SJSA1 (cell line): Measurements from ENCODE around the gene IRF9. TPM values are rescaled to one million over a fixed set of nuclear protein-coding genes. Genes with fewer than 3 reads are reported as not detected.
A peak's percentile ranks its signal among the peaks of the same experiment; 100 is the strongest.

Source experiments
- DNase-seq, 2 experiments: peaks; one replicate each; pipeline ENCODE4 v3.0.0-alpha.2; 2015 to 2020; ENCODE audit warnings: low spot score in 2 of 2, low read depth in 1 of 2
- H3K27ac ChIP-seq: fragments of 250-450 bp; sonication (Bioruptor Pico); 2 replicates; pipeline ENCODE4 v1.5.1; 2020; ENCODE audit warnings: mild to moderate bottlenecking, moderate library complexity
- H3K27me3 ChIP-seq: fragments of 250-450 bp; sonication (Bioruptor Pico); replicated peaks from 2 replicates; pipeline ENCODE4 v1.5.1; 2020; ENCODE audit warnings: mild to moderate bottlenecking, moderate library complexity
- H3K36me3 ChIP-seq: fragments of 250-450 bp; sonication (Bioruptor Pico); 2 replicates; pipeline ENCODE4 v1.5.1; 2020; ENCODE audit warnings: mild to moderate bottlenecking
- H3K4me1 ChIP-seq: fragments of 250-450 bp; sonication (Bioruptor Pico); replicated peaks from 2 replicates; pipeline ENCODE4 v1.6.1; 2021; ENCODE audit warnings: mild to moderate bottlenecking
- H3K4me3 ChIP-seq: fragments of 250-450 bp; sonication (Bioruptor Pico); 2 replicates; pipeline ENCODE4 v1.5.1; 2020; ENCODE audit warnings: mild to moderate bottlenecking
- H3K9me3 ChIP-seq: fragments of 250-450 bp; sonication (Bioruptor Pico); replicated peaks from 2 replicates; pipeline ENCODE4 v1.5.1; 2020; ENCODE audit warnings: mild to moderate bottlenecking
- total RNA-seq: library from RNA; depleted of rRNA; stranded (reverse); fragments of >200 nt; shearing (Covaris generic); gene quantifications from 2 replicates; pipeline ENCODE4 v1.2.3, GENCODE V29; 2014

Gene IRF9
- total RNA-seq, 1 experiment from 2014 or later: 24.3 TPM

- H3K4me3 ChIP-seq: no peak overlapping the region
- H3K4me1 ChIP-seq: no peaks in the 10 kb centered on the region
- H3K36me3 ChIP-seq: peaks cover 43% of the 10 kb centered on the region
- no peak overlapping the region for H3K27ac ChIP-seq
- H3K27me3 ChIP-seq: no peaks in the 10 kb centered on the region
- no peaks in the 10 kb centered on the region for H3K9me3 ChIP-seq
- DNase-seq: no peak
Observed at GRCh38 chr14:24167469-24168114, 6.5 kb downstream of the IRF9 start.

GRCh38 chr14:24171422-24172260 is 10.6 kb downstream of the IRF9 start, which contains the start of gene REC8:
REC8 (plus strand) TSS chr14:24172080; CDS start chr14:24172553, 473 bp downstream.
- H3K27ac ChIP-seq: no peak within 1 kb of the TSS
- no peak for DNase-seq
- no peaks in the 10 kb centered on the region for H3K9me3 ChIP-seq
- no peaks in the 10 kb centered on the region for H3K4me1 ChIP-seq
- H3K27me3 ChIP-seq: no peaks in the 10 kb centered on the region
- peaks cover 10% of the 10 kb centered on the region for H3K36me3 ChIP-seq
- no peak within 1 kb of the TSS for H3K4me3 ChIP-seq

DNA sequence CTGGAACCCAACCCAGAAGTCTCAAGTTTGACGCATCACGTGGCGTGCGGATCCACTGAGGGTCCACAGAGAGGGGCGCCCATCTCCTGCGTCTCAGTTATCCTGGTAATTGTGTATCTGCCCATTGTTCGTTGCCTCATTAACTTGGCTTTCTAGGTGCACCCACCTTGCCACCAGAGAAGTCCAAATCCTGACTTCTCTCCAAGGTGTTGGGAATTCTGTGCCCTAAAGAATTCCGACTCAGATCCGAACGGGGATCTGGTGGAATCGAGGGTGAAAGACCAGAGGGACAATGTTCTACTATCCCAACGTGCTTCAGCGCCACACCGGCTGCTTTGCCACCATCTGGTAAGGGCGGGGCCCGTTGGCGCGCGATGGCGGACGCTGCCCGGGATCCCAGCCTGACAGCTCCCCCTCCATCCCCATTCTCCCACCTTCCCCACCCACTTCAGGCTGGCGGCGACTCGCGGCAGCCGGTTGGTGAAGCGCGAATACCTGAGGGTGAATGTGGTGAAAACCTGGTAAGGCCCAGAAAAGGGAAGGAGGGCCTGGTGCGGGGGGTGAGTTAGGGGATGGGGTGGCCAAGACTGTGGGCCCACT is 11.3 kb downstream of the IRF9 start:
- H3K4me3 ChIP-seq: no peak overlapping the region
- H3K36me3 ChIP-seq: peaks cover 11% of the 10 kb centered on the region
- no peak overlapping the region for H3K27ac ChIP-seq
- no peaks in the 10 kb centered on the region for H3K27me3 ChIP-seq
- no peak for DNase-seq
- H3K9me3 ChIP-seq: no peaks in the 10 kb centered on the region
- H3K4me1 ChIP-seq: no peaks in the 10 kb centered on the region

- H3K36me3 ChIP-seq: peaks cover 10% of the 10 kb centered on the region
- no peaks in the 10 kb centered on the region for H3K9me3 ChIP-seq
- no peaks in the 10 kb centered on the region for H3K27me3 ChIP-seq
- DNase-seq: no peak
- H3K4me1 ChIP-seq: no peaks in the 10 kb centered on the region
- no peak overlapping the region for H3K27ac ChIP-seq
- H3K4me3 ChIP-seq: no peak overlapping the region
Observed at GRCh38 chr14:24172871-24173281, 11.8 kb downstream of the IRF9 start.

DNA sequence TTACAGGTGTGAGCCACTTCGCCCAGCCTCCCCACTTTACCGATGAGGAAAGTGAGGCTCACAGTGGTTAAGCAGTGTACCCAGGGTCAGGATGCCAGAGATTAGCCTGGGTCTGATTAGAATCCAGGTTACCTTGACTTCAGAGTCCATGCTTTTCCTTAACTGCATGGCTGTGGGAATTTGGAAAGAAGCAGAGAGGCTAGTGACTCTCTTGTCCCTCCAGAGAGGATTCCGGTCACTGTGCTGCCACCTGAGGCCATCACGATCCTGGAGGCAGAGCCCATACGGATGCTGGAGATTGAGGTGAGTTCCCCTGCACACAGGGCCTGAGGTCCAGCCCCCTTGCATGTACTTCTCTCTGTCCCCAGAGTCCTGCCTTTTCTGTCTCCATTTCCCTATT is 15.5 kb downstream of the IRF9 start:
- H3K36me3 ChIP-seq: peaks cover 41% of the 10 kb centered on the region
- DNase-seq: no peak
- H3K9me3 ChIP-seq: no peaks in the 10 kb centered on the region
- H3K4me1 ChIP-seq: peaks cover 9% of the 10 kb centered on the region
- no peak overlapping the region for H3K27ac ChIP-seq
- H3K27me3 ChIP-seq: no peaks in the 10 kb centered on the region
- no peak overlapping the region for H3K4me3 ChIP-seq

DNA sequence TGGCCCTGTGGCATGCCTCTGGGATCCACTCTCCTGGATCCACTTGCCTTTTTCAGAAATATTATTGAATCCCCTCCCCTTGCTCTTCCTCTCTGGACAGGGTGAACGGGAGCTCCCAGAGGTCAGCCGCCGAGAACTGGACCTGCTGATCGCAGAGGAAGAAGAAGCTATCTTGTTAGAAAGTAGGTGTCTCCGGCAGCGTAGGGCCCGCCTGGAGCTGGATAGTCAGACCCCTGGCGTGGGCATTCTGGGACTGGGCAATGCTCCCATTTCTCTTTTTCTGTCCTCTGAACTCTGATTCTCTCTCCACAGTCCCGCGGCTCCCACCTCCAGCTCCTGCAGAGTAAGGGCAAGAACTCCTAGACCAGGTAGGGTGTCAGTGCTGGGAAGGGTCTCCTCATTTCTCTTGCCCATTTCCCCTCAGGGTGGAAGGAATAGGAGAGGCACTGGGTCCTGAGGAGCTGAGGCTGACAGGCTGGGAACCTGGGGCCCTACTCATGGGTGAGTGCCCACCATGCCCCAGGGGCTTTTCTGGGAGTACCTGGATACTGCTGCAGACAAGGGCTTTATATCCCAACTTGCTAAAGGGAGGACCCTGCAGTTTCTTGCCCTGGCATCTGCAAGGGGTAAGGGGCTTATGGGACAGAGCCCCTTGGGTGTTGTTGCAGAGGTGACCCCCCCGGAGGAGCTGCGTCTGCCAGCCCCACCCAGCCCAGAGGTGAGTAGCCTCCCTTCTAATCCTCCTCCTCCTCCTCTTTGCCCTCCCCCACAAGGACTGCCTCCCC is 16.2 kb downstream of the IRF9 start:
- no peaks in the 10 kb centered on the region for H3K27me3 ChIP-seq
- H3K36me3 ChIP-seq: peaks cover 45% of the 10 kb centered on the region
- no peak for DNase-seq
- no peak overlapping the region for H3K27ac ChIP-seq
- H3K4me1 ChIP-seq: peaks cover 9% of the 10 kb centered on the region
- H3K9me3 ChIP-seq: no peaks in the 10 kb centered on the region
- no peak overlapping the region for H3K4me3 ChIP-seq

DNA sequence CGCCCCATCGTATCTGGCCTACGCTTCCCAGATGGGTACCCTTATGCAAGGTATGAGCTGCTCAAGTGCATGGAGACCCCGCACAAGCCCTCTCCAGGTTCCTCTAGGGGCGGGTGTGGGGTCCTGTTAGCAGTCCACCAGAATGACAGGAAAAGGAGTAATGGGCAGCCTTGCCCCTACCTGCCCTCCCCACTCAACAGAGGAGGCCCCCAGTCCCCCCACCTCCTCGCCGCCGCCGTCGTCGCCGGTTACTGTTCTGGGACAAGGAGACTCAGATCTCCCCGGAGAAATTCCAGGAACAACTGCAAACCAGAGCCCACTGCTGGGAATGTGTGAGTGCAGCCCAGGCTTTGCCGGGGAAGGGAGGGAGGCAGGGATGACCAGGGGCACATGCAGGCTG is 16.8 kb downstream of the IRF9 start:
- no peak for DNase-seq
- Histone ChIP-seq H3K4me3 (no peak overlapping the region), H3K36me3 (peaks cover 52% of the 10 kb centered on the region), H3K27ac (no peak overlapping the region), H3K4me1 (peaks cover 9% of the 10 kb centered on the region), H3K27me3 (no peaks in the 10 kb centered on the region), H3K9me3 (no peaks in the 10 kb centered on the region)

DNA sequence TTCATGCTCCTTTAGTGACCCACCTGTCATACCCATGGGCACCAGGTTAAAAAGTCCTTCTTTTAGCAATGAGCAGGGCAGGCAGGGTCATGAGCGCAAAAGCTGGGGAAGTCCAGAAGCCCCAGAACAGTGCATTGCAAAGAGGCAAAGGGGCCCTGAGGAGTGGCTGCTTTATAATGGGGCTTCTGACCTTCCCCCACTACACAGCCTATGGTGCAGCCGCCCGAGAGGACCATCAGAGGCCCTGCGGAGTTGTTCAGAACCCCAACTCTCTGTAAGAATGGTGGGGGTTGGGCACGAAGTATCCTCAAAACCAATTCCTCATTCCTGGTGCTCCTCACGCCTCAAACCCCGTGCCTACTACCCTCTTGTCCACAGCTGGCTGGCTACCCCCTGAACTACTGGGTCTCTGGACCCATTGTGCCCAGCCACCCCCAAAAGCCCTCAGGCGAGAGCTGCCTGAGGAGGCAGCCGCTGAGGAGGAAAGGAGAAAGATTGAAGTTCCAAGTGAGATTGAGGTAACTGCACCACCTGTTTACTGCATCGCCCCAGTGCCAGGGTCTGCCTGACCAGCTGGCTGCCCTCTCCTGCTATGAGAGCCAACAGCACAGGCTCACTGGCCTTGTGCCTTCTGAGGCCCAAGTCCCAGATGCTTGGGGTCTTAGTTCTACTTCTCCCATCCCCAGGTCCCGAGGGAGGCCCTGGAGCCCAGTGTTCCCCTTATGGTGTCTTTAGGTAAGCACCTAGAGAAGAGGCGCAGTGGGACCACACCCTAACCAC is 17.5 kb downstream of the IRF9 start:
- H3K36me3 ChIP-seq: peaks cover 57% of the 10 kb centered on the region

DNA sequence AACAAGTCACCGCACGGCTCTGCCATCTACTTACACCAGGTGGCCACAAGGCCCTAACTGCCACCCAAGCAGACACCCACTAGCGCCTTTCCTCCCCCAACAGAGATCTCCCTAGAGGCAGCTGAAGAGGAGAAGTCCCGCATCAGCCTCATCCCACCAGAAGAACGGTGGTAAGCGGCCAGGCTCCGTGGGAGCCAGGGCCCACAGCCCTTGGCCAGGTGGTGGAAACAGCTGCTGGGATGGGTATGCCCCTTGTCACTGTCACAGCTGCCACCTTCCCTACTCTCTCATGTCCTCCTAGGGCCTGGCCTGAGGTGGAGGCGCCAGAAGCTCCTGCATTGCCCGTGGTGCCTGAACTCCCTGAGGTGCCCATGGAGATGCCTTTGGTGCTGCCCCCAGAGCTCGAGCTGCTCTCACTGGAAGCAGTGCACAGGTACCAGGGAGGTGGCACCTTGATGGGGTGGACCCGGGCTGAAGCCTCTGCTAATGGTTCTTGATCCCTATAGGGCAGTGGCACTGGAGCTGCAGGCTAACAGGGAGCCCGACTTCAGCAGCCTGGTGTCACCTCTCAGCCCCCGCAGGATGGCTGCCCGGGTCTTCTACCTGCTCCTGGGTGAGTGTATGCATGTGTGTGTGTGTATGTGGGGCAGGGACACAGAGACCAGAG is 18.4 kb downstream of the IRF9 start:
- peak overlapping the region; percentile 43 for H3K27ac ChIP-seq
- H3K4me1 ChIP-seq: peaks cover 9% of the 10 kb centered on the region
- peaks cover 62% of the 10 kb centered on the region for H3K36me3 ChIP-seq
- no peak for DNase-seq
- H3K27me3 ChIP-seq: no peaks in the 10 kb centered on the region
- no peaks in the 10 kb centered on the region for H3K9me3 ChIP-seq
- no peak overlapping the region for H3K4me3 ChIP-seq

More for the DNA sequence above, 17.5 kb downstream of the IRF9 start:
- no peaks in the 10 kb centered on the region for H3K27me3 ChIP-seq
- no peaks in the 10 kb centered on the region for H3K9me3 ChIP-seq
- H3K27ac ChIP-seq: no peak overlapping the region
- H3K4me3 ChIP-seq: no peak overlapping the region
- H3K4me1 ChIP-seq: peaks cover 9% of the 10 kb centered on the region
- no peak for DNase-seq

DNA sequence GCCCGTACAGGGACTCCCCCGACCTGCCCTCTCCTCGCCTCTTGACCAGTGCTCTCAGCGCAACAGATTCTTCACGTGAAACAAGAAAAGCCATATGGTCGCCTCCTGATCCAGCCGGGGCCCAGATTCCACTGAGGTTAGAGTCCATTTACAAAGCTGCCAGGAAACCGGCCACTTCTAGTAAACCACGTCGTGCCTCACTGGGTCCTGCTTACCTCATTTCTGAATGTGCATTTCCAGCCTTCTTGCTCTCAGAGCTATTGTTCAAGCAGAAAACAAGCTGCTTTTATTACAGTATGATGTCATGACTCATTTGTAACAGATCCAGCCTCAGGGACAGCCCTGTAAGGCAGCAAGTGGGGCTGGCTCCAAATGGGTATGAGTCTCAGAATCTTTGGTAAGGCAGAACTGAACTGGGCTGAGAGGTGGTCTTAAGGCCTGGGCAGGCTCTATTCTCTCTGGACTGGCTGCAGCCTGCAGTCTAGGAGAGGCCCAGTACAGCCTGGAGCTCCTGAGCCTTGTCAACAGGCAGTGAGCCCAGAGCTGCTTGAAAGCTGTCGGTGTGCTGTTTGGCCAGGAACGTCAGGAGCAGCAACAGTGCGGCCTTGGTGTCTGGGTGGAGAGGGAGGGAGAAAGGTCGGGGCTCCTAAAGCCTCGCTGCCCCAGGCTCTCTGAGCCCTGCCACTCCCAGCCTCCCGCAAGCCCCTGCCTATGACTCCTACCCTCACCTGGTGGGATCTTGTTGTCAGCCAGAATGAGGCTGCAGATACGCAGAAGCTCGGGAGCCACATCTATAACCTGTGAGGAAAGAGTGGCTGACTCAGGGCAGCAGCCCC is 19.1 kb downstream of the IRF9 start:
- Histone ChIP-seq H3K27ac (peak overlapping the region; percentile 43), H3K27me3 (no peaks in the 10 kb centered on the region), H3K36me3 (peaks cover 70% of the 10 kb centered on the region), H3K9me3 (no peaks in the 10 kb centered on the region), H3K4me3 (no peak overlapping the region), H3K4me1 (peaks cover 9% of the 10 kb centered on the region)
- no peak for DNase-seq

DNA sequence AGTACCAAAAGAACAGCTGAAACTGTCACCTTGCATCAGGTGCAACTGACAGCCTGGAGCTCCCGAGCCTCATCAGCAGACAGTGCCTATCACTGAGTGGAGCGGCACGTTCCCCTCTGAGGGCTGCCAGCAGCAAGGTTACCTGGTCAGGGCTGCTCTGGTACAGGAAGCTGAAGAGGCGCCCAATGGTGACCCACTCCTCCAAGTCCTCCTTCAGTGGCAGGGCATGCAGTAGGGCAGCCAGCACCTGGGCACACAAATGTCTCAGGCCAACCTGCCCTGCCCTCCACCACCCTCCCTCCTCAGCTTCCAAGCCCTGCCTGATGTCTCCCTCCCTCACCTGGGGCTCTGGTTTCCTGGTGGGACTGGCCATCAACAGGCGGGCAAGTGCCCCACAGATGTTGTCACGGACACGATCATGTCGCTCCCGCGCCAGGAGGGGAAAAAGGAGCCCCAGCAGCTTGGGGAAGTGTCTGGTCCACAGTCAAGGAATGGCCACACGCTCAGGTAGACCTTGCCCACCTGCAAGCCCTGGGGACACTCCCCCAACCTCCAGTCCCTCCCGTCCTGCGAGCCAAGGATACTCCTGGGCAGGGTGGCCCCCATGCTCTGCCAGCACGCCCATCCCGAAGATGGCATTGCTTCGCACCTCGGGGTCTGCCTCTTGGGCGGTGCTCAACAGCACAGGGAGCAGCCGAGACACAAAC is 20.5 kb downstream of the IRF9 start:
- no peaks in the 10 kb centered on the region for H3K27me3 ChIP-seq
- DNase-seq: no peak
- H3K27ac ChIP-seq: no peak overlapping the region
- peaks cover 9% of the 10 kb centered on the region for H3K4me1 ChIP-seq
- no peak overlapping the region for H3K4me3 ChIP-seq
- peaks cover 80% of the 10 kb centered on the region for H3K36me3 ChIP-seq
- no peaks in the 10 kb centered on the region for H3K9me3 ChIP-seq
